Stimulated activated CD8-positive, alpha-beta memory T cell treated with anti-CD3 and anti-CD28 coated beads, Interleukin-15, amount 100 ng/mL, for 24 hours (primary cell): ENCODE data around the gene MEGF8.

Experiments used
- DNase-seq: peaks from one replicate; pipeline ENCODE4 v3.0.0-alpha.2; 2020; ENCODE audit warnings: low read depth

The MEGF8 gene

GRCh38 chr19:42355896-42356295 is 30.5 kb downstream of the MEGF8 start:
- no peak for DNase-seq

DNA sequence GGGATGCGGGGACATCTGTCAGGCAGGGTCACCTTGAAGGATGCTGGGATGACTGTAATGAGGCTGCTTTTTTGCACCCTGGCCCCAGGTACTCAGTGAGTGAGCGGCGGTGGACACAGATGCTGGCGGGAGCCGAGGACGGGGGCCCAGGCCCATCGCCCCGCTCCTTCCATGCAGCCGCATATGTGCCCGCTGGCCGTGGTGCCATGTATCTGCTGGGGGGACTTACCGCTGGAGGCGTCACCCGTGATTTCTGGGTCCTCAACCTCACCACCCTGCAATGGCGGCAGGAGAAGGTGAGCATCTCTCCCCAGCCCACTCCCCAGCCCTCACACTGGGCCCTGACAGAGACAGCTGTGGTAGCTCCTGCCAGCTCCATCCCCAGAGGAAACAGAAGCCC is 31.3 kb downstream of the MEGF8 start:
- DNase-seq = no peak

GRCh38 chr19:42357290-42357689 is 31.9 kb downstream of the MEGF8 start:
- no peak for DNase-seq

DNA sequence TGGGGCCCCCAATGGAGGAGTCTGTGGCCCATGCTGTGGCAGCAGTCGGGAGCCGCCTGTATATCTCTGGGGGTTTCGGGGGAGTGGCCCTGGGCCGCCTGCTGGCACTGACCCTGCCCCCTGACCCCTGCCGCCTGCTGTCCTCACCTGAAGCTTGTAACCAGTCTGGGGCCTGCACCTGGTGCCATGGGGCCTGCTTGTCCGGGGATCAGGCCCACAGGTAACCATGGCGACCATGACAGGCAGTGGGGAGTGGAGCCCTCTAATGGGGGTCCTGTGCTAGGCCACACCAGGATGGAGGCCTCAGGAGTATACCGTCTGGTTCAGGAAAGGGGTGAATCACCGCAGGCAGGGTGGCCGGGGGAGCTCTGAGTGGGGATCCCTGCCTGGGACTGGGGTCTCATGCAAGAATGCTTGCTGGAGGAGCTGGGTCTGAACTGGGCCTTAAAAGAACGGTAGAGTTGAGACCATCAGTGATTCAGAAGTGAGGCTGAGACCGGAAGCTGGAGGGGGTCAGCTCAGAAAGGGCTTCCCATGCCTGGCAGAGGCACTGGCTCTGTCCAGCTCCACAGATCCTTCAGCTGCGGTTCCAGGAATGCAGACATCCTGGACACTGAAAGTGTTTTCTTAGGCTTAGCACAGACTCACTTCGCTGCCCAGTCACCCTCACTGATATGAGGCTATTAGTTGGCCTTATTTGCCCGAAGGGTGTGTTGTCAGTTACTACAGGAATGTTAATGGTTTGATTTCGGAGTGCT is 35.5 kb downstream of the MEGF8 start:
- DNase-seq = no peak

- DNase-seq = no peak
Observed at GRCh38 chr19:42361545-42361910, 36.1 kb downstream of the MEGF8 start.

DNA sequence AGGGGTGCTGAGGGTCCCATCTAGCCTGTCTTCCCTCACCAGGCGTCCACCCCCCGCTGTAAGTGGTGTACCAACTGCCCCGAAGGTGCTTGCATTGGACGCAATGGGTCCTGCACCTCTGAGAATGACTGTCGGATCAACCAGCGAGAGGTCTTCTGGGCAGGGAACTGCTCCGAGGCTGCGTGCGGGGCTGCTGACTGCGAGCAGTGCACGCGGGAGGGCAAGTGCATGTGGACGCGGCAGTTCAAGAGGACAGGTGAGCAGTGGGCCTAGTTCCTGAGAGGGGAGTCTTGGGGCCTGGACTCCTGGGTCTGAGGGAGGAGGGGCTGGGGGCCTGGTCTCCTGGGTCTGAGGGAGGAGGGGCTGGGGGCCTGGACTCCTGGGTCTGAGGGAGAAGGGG is 36.9 kb downstream of the MEGF8 start:
- DNase-seq = no peak

- DNase-seq = no peak
Observed at GRCh38 chr19:42362891-42363440, 37.5 kb downstream of the MEGF8 start.

GRCh38 chr19:42363614-42364346 is 38.3 kb downstream of the MEGF8 start:
- DNase-seq = no peak

DNA sequence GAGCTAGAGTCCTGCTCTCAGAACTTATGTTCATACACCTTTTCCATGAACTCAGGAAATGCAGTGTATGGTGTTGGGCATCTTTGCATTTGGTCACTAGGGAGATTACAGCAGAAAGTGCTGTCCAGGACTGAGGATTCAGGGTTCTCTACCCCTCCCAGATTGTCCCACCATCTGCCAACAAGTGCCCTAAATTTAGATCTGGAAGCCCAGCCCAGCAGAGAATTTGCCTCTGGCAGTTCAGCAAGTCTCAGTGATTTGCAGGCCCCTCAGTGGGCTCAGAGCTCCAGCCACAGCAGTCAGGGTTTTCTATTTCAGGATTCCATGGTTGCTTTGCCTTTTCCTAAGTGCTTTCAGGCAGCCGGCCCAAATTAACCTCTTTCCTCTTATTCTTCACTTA is 41.2 kb downstream of the MEGF8 start:
- no peak for DNase-seq

DNA sequence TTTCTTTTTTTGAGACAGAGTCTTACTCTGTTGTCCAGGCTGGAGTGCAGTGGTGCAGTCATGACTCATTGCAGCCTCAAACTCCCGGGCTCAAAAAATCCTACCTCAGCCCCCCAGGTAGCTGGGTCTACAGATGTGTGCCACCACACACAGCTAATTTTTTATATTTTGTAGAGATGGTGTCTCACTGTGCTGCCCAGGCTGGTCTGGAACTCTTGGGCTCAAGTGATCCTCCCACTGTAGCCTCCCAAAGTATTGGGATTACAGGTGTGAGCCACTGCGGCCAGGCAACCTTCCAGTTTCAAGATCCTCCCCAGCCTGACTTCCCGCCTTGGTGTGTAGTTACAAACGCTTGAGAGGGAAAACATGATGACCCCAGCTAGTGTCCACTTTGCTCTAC is 42.5 kb downstream of the MEGF8 start:
- no peak for DNase-seq

DNA sequence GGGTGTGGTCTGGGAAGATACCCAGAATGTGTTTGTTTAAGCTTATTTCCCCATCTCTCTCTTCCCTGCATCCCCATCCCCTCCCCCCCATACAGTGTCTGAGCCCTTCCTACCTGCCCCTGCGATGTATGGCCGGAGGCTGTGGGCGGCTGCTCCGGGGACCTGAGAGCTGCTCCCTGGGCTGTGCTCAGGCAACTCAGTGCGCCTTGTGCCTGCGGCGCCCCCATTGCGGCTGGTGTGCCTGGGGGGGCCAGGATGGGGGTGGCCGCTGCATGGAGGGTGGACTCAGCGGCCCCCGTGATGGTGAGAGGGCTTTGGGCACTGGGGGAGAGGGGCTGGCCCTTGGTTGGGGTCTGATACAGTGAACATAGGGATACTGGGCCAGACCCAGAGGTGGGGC is 42.9 kb downstream of the MEGF8 start:
- DNase-seq = no peak

- DNase-seq = no peak
Observed at GRCh38 chr19:42368765-42369164, 43.3 kb downstream of the MEGF8 start.

DNA sequence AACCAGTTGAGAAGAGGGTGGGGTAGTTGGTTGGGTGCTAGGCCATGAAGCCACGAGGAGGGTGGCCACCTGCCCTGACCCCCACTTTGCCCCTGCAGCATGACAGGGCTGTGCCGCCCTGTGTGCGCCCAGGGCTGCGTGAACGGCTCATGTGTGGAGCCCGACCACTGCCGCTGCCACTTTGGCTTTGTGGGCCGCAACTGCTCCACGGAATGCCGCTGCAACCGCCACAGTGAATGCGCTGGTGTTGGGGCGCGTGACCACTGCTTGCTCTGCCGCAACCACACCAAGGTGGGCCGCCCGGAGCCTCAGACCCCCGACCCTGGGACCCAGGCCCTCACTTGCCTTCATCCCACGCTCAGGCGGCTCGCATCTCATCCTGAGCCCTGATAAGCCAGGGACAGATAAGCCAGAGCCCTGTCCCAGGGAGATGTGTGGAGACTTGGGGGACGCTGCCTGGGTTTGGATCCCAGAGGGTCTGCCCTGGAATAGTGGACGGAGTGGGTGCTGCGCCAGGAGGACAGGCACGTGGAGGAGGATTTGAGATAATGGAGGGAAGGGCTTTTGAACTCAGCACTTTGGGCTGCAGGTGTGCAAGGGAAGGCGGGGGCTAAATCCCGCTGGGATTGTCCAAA is 44.1 kb downstream of the MEGF8 start:
- no peak for DNase-seq

- DNase-seq = no peak
Observed at GRCh38 chr19:42370068-42370520, 44.7 kb downstream of the MEGF8 start.

- no peak for DNase-seq
Observed at GRCh38 chr19:42370626-42371175, 45.3 kb downstream of the MEGF8 start.

- no peak for DNase-seq
Observed at GRCh38 chr19:42374826-42375376, 49.5 kb downstream of the MEGF8 start.

- no peak for DNase-seq
Observed at GRCh38 chr19:42375415-42376176, 50.2 kb downstream of the MEGF8 start.

DNA sequence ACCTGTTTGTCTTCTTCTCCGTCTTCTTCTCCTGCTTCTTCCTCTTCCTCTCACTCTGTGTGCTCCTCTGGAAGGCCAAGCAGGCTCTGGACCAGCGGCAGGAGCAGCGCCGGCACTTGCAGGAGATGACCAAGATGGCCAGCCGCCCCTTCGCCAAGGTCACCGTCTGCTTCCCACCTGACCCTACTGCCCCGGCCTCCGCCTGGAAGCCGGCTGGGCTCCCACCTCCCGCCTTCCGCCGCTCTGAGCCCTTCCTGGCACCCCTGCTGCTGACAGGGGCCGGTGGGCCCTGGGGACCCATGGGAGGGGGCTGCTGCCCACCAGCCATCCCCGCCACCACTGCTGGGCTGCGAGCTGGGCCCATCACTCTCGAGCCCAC is 50.7 kb downstream of the MEGF8 start:
- no peak for DNase-seq

- no peak for DNase-seq
Observed at GRCh38 chr19:42378225-42379215, 53.1 kb downstream of the MEGF8 start.

GRCh38 chr19:42380155-42380554 is 54.7 kb downstream of the MEGF8 start:
- no peak for DNase-seq
